CD14-positive monocyte (primary cell): ENCODE measurements around the gene CHID1. TPM values are rescaled to one million over a fixed set of nuclear protein-coding genes. Genes with fewer than 3 reads are reported as not detected.

Experiments
- DNase-seq, 3 donors: peaks; one replicate each; pipeline ENCODE4 v3.0.0-alpha.2; 2011 to 2022
- H2AFZ ChIP-seq: 2 replicates; pipeline ENCODE4 v1.6.0; 2012; ENCODE audit warnings: mild to moderate bottlenecking, low read depth, low read length, inconsistent platforms; ENCODE audit not compliant: insufficient read depth, poor library complexity, severe bottlenecking
- H3K27ac ChIP-seq, 2 donors: 1 replicate in 1 of 2; 2 replicates in 1 of 2; pipeline ENCODE4 v1.5.1; 2012 to 2013; ENCODE audit warnings: low read length in 2 of 2, control low read depth in 1 of 2, inconsistent platforms in 1 of 2, low read depth in 1 of 2, mild to moderate bottlenecking in 1 of 2
- H3K27me3 ChIP-seq, 2 donors: one replicate each; pipeline versions ENCODE4 v1.6.0 to v1.6.1; 2011 to 2013; ENCODE audit warnings: low read length in 2 of 2; ENCODE audit not compliant: control insufficient read depth in 2 of 2, insufficient read depth in 2 of 2
- H3K36me3 ChIP-seq, 2 donors: replicated peaks in 1 of 2; 1 replicate in 1 of 2; 2 replicates in 1 of 2; pipeline versions ENCODE4 v1.5.1 to v1.6.1; 2012 to 2013; ENCODE audit warnings: low read length in 2 of 2, control low read depth in 1 of 2, inconsistent platforms in 1 of 2, mild to moderate bottlenecking in 1 of 2; ENCODE audit not compliant: insufficient read depth in 2 of 2, control insufficient read depth in 1 of 2
- H3K4me1 ChIP-seq, 2 donors: 1 replicate in 1 of 2; 2 replicates in 1 of 2; pipeline versions ENCODE4 v1.5.1 to v1.6.1; 2012 to 2013; ENCODE audit warnings: low read length in 2 of 2, control low read depth in 1 of 2, inconsistent platforms in 1 of 2, mild to moderate bottlenecking in 1 of 2, moderate library complexity in 1 of 2; ENCODE audit not compliant: insufficient read depth in 2 of 2, control insufficient read depth in 1 of 2
- H3K4me2 ChIP-seq: replicated peaks from 2 replicates; pipeline ENCODE3; 2012; ENCODE audit warnings: low read length, moderate library complexity, mild to moderate bottlenecking; ENCODE audit not compliant: poor library complexity, severe bottlenecking; ENCODE audit errors: extremely low read depth
- H3K4me3 ChIP-seq, 3 experiments: fragments of 200-600 bp in 1 of 3; sonication (generic) in 1 of 3; replicated peaks in 1 of 3; 1 replicate in 2 of 3; 2 replicates in 1 of 3; pipeline ENCODE4 v1.5.1; 2011 to 2013; ENCODE audit warnings: low read length in 3 of 3, mild to moderate bottlenecking in 3 of 3, control low read depth in 2 of 3, low read depth in 2 of 3, inconsistent platforms in 1 of 3, moderate library complexity in 1 of 3
- H3K79me2 ChIP-seq: 2 replicates; pipeline ENCODE4 v1.6.0; 2012; ENCODE audit warnings: mild to moderate bottlenecking, control low read depth, inconsistent platforms, low read length, moderate library complexity; ENCODE audit not compliant: insufficient read depth
- H3K9ac ChIP-seq: 2 replicates; pipeline ENCODE4 v1.6.0; 2017; ENCODE audit warnings: low read length, mild to moderate bottlenecking; ENCODE audit not compliant: insufficient read depth, poor library complexity, severe bottlenecking
- H3K9me3 ChIP-seq, 2 donors: replicated peaks in 1 of 2; 1 replicate in 1 of 2; 2 replicates in 1 of 2; pipeline versions ENCODE4 v1.5.1 to v1.6.1; 2012 to 2013; ENCODE audit warnings: low read length in 2 of 2, control low read depth in 1 of 2; ENCODE audit not compliant: control insufficient read depth in 1 of 2, insufficient read depth in 1 of 2
- H4K20me1 ChIP-seq: 2 replicates; pipeline ENCODE4 v1.6.0; 2012; ENCODE audit warnings: mild to moderate bottlenecking, low read length, control low read depth, moderate library complexity; ENCODE audit not compliant: insufficient read depth
- H3K27ac Mint-ChIP-seq, 7 donors: one replicate each; pipeline ENCODE4 v1.8.0; 2020; ENCODE audit warnings: mild to moderate bottlenecking in 7 of 7, mixed read lengths in 7 of 7, moderate library complexity in 6 of 7, inconsistent platforms in 2 of 7
- H3K27me3 Mint-ChIP-seq, 3 donors: one replicate each; pipeline ENCODE4 v1.8.0; 2021 to 2022; ENCODE audit warnings: low read depth in 3 of 3, mild to moderate bottlenecking in 3 of 3, mixed read lengths in 3 of 3, moderate library complexity in 3 of 3, inconsistent platforms in 1 of 3
- H3K36me3 Mint-ChIP-seq, 2 donors: one replicate each; pipeline ENCODE4 v1.8.0; 2020; ENCODE audit warnings: mixed read lengths in 2 of 2, inconsistent platforms in 1 of 2, mild to moderate bottlenecking in 1 of 2
- H3K4me1 Mint-ChIP-seq: one replicate; pipeline ENCODE4 v1.8.0; 2020; ENCODE audit warnings: mild to moderate bottlenecking, mixed read lengths
- H3K4me3 Mint-ChIP-seq, 2 donors: one replicate each; pipeline ENCODE4 v1.8.0; 2020; ENCODE audit warnings: mild to moderate bottlenecking in 2 of 2, mixed read lengths in 2 of 2, moderate library complexity in 1 of 2
- H3K9me3 Mint-ChIP-seq, 7 donors: one replicate each; pipeline ENCODE4 v1.8.0; 2020 to 2022; ENCODE audit warnings: mixed read lengths in 7 of 7, mild to moderate bottlenecking in 6 of 7, moderate library complexity in 6 of 7, inconsistent platforms in 2 of 7
- CTCF ChIP-seq: fragments of 200-600 bp; IDR thresholded peaks from one replicate; pipeline ENCODE4 v1.8.0; 2022; ENCODE audit warnings: antibody characterized with exemption, mild to moderate bottlenecking
- WGBS: methylation state at CpG from one replicate; pipeline ENCODE4 v1.1.5; 2013; ENCODE audit warnings: missing lambda C conversion rate; ENCODE audit not compliant: insufficient coverage; 5-methylcytosine and 5-hydroxymethylcytosine counted together
- intact Hi-C, 2 donors: fragments of 100-400 bp; cut with micrococcal nuclease; formaldehyde crosslinking; loops; one replicate each; pipeline versions ENCODE4 v1.15.0 to v1.15.1; 2023
- polyA plus RNA-seq, 3 donors: library from polyadenylated mRNA; depleted of rRNA in 1 of 3; unstranded in 2 of 3; stranded (reverse) in 1 of 3; fragments of 300-500 nt in 2 of 3; fragments of >200 nt in 1 of 3; fragmentation: Illumina TruSeq in 2 of 3; gene quantifications; 1 replicate in 2 of 3; 2 replicates in 1 of 3; pipeline ENCODE4 v1.2.3, GENCODE V29; 2012 to 2021

CHID1 gene
- polyA plus RNA-seq, 3 donors, result 23.2 to 45.4 (median 45.0) TPM

- WGBS, result 96% methylated on average over 53 of the region's 59 CpGs
- Histone ChIP-seq H3K27ac (no peak overlapping the region), H2AFZ (no peak overlapping the region), H3K4me2 (no peak overlapping the region), H3K4me1 (peaks cover 66 to 78% of the 10 kb centered on the region in 2 donors), H3K9me3 (no peaks in the 10 kb centered on the region), H3K9ac (no peak overlapping the region), H4K20me1 (peaks cover 60% of the 10 kb centered on the region), H3K79me2 (peaks cover 50% of the 10 kb centered on the region), H3K27me3 (peaks cover 0 to 24% of the 10 kb centered on the region in 2 donors), H3K36me3 (peaks cover 21 to 32% of the 10 kb centered on the region in 2 donors), H3K4me3 (no peak overlapping the region)
- Mint-ChIP-seq H3K4me1 (peaks cover 54% of the 10 kb centered on the region), H3K27ac (no peak overlapping the region), H3K36me3 (peaks cover 34 to 44% of the 10 kb centered on the region in 2 donors), H3K27me3 (peaks cover 24 to 28% (median 27%) of the 10 kb centered on the region in 3 donors), H3K9me3 (peaks cover 0 to 7% (median 1%) of the 10 kb centered on the region in 7 donors), H3K4me3 (no peak overlapping the region)
- DNase-seq, result no peak
- no peak for TF ChIP-seq CTCF
- intact Hi-C loops, result no loop called here
Measured at GRCh38 chr11:824292-824880, 86.2 kb downstream of the CHID1 start.

- Histone ChIP-seq H3K9me3 (no peaks in the 10 kb centered on the region), H3K4me1 (peaks cover 64 to 76% of the 10 kb centered on the region in 2 donors), H3K27me3 (peaks cover 0 to 17% of the 10 kb centered on the region in 2 donors), H3K79me2 (peaks cover 53% of the 10 kb centered on the region), H3K4me3 (no peak overlapping the region), H2AFZ (no peak overlapping the region), H4K20me1 (peaks cover 60% of the 10 kb centered on the region), H3K36me3 (peaks cover 21 to 32% of the 10 kb centered on the region in 2 donors), H3K4me2 (no peak overlapping the region), H3K9ac (no peak overlapping the region), H3K27ac (no peak overlapping the region)
- no peak overlapping the region for H3K4me3 Mint-ChIP-seq
- 95% methylated on average over 33 of the region's 53 CpGs for WGBS
- DNase-seq, result no peak
- intact Hi-C loops, result no loop called here
- peaks cover 34 to 44% of the 10 kb centered on the region in 2 donors for H3K36me3 Mint-ChIP-seq
- no peak overlapping the region for H3K27ac Mint-ChIP-seq
- TF ChIP-seq CTCF, result no peak
- peaks cover 48% of the 10 kb centered on the region for H3K4me1 Mint-ChIP-seq
- peaks cover 17 to 22% (median 20%) of the 10 kb centered on the region in 3 donors for H3K27me3 Mint-ChIP-seq
- H3K9me3 Mint-ChIP-seq, result peaks cover 0 to 4% (median 1%) of the 10 kb centered on the region in 7 donors
Measured at GRCh38 chr11:823441-824291, 86.9 kb downstream of the CHID1 start.
